ENCODE data around the gene REC114. TPM values are rescaled to one million over a fixed set of nuclear protein-coding genes. Genes with fewer than 3 reads are reported as not detected.

REC114 gene
- total and polyA plus RNA-seq, 2 experiments from 2014 or later: 2.3 to 2.8 TPM

- H3K9me3 ChIP-seq (ENCODE audit: low read depth): no peaks in the 10 kb centered on the region
- no peak overlapping the region for H3K4me3 ChIP-seq
- peaks cover 19% of the 10 kb centered on the region for H3K4me1 ChIP-seq (ENCODE audit: low read depth)
- no peaks in the 10 kb centered on the region for H3K36me3 ChIP-seq
- TF ChIP-seq, protein P1, sequence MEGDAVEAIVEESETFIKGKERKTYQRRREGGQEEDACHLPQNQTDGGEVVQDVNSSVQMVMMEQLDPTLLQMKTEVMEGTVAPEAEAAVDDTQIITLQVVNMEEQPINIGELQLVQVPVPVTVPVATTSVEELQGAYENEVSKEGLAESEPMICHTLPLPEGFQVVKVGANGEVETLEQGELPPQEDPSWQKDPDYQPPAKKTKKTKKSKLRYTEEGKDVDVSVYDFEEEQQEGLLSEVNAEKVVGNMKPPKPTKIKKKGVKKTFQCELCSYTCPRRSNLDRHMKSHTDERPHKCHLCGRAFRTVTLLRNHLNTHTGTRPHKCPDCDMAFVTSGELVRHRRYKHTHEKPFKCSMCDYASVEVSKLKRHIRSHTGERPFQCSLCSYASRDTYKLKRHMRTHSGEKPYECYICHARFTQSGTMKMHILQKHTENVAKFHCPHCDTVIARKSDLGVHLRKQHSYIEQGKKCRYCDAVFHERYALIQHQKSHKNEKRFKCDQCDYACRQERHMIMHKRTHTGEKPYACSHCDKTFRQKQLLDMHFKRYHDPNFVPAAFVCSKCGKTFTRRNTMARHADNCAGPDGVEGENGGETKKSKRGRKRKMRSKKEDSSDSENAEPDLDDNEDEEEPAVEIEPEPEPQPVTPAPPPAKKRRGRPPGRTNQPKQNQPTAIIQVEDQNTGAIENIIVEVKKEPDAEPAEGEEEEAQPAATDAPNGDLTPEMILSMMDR (IDR thresholded peaks at IDR 0.05; ENCODE audit: low read depth, low read length): no peak
- no peaks in the 10 kb centered on the region for H3K27me3 ChIP-seq
- H3K27ac ChIP-seq: peak overlapping the region; percentile 9
- DNase-seq (ENCODE audit: low read depth in 1 of 2, low spot score in 1 of 2): no peak
Observed at GRCh38 chr15:73530649-73531048, 87.7 kb downstream of the REC114 start.

- Histone ChIP-seq H3K4me1 (ENCODE audit: low read depth) (no peaks in the 10 kb centered on the region), H3K27me3 (no peaks in the 10 kb centered on the region), H3K4me3 (no peak overlapping the region), H3K36me3 (no peaks in the 10 kb centered on the region), H3K27ac (no peak overlapping the region), H3K9me3 (ENCODE audit: low read depth) (no peaks in the 10 kb centered on the region)
- TF ChIP-seq, protein P1 (IDR thresholded peaks at IDR 0.05; ENCODE audit: low read depth, low read length): no peak
- no peak for DNase-seq (ENCODE audit: low read depth in 1 of 2, low spot score in 1 of 2)
Observed at GRCh38 chr15:73538123-73538522, 95.2 kb downstream of the REC114 start.

- no peak for DNase-seq (ENCODE audit: low read depth in 1 of 2, low spot score in 1 of 2)
- TF ChIP-seq, protein P1 (IDR thresholded peaks at IDR 0.05; ENCODE audit: low read depth, low read length): no peak
- Histone ChIP-seq H3K9me3 (ENCODE audit: low read depth) (no peaks in the 10 kb centered on the region), H3K27me3 (no peaks in the 10 kb centered on the region), H3K27ac (no peak overlapping the region), H3K4me3 (no peak overlapping the region), H3K36me3 (no peaks in the 10 kb centered on the region), H3K4me1 (ENCODE audit: low read depth) (no peaks in the 10 kb centered on the region)
Observed at GRCh38 chr15:73538563-73539211, 95.7 kb downstream of the REC114 start.

DNA sequence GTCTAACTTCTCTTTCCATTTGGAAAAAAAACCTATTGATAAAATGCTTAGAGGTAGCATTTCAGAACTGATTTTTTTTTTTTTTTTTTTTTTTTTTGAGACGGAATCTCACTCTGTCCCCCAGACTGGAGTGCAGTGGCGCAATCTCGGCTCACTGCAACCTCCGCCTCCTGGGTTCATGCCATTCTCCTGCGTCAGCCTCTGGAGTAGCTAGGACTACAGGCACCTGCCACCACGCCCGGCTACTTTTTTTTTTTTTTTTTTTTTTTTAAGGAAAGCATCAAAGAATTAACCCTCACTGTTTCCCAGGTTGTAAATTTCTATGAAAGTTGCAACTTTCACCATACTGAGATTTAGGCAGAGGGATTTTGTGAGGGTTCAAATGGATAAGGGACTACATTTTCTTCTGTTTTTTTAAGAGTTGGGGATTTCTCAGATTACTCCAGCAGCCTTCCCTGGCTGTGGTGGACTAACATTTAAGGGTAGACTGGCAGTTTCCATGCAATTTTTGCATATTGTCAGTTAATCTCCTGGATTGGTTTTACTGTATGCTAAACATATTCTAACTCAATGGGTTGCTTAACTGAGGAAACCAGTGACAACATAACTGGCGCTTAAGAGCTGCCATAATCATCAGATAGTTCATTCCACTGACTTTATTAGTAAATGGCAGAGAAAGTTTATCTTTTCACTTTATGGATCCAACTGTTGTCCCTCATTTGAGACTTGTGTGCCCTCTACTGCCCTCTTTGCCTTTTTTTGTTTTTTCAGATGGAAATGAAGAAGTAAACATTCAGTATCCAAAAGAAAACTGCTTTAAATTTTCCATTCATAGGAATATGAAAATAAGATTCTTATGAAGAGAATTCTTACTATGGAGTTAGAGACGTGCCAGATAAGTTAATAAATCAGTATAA, 96.5 kb downstream of the REC114 start:
- TF ChIP-seq, protein P1 (IDR thresholded peaks at IDR 0.05; ENCODE audit: low read depth, low read length): no peak
- Histone ChIP-seq H3K9me3 (ENCODE audit: low read depth) (no peaks in the 10 kb centered on the region), H3K27me3 (no peaks in the 10 kb centered on the region), H3K36me3 (no peaks in the 10 kb centered on the region), H3K4me1 (ENCODE audit: low read depth) (no peaks in the 10 kb centered on the region), H3K4me3 (no peak overlapping the region), H3K27ac (no peak overlapping the region)
- DNase-seq (ENCODE audit: low read depth in 1 of 2, low spot score in 1 of 2): no peak

- Histone ChIP-seq H3K27me3 (no peaks in the 10 kb centered on the region), H3K9me3 (ENCODE audit: low read depth) (no peaks in the 10 kb centered on the region), H3K4me3 (no peak overlapping the region), H3K27ac (no peak overlapping the region), H3K36me3 (no peaks in the 10 kb centered on the region), H3K4me1 (ENCODE audit: low read depth) (no peaks in the 10 kb centered on the region)
- peak in 1 of 2 donors; percentile 8 for DNase-seq (ENCODE audit: low read depth in 1 of 2, low spot score in 1 of 2)
- TF ChIP-seq, protein P1 (IDR thresholded peaks at IDR 0.05; ENCODE audit: low read depth, low read length): no peak
Observed at GRCh38 chr15:73540161-73540560, 97.2 kb downstream of the REC114 start.

All from cardiac muscle cell (in vitro differentiated cells and primary cell).